NB4 (cell line): ENCODE data around the gene SOX21.

Experiments used
- DNase-seq: peaks from one replicate; pipeline ENCODE4 v3.0.0; 2010; ENCODE audit warnings: low read depth
- H3K4me3 ChIP-seq: one replicate; pipeline ENCODE4 v1.5.1; 2011; ENCODE audit warnings: mild to moderate bottlenecking, low read depth, low read length, moderate library complexity
- CTCF ChIP-seq: IDR thresholded peaks from one replicate; pipeline ENCODE4 v1.5.1; 2012; ENCODE audit warnings: low read depth, low read length
- MAX ChIP-seq: IDR thresholded peaks from 2 replicates; pipeline ENCODE4 v1.6.1; 2011; ENCODE audit warnings: low read depth, low read length
- MYC ChIP-seq: IDR thresholded peaks from 2 replicates; pipeline ENCODE4 v1.6.1; 2011; ENCODE audit warnings: low read depth, low read length
- POLR2A ChIP-seq: IDR thresholded peaks from 2 replicates; pipeline ENCODE4 v1.6.1; 2011; ENCODE audit warnings: mild to moderate bottlenecking; ENCODE audit not compliant: insufficient read length; ENCODE audit errors: extremely low read depth

The SOX21 gene

GRCh38 chr13:94704377-94705080 is 7.8 kb downstream of the SOX21 start:
- TF ChIP-seq CTCF (no peak), POLR2A (no peak), MYC (no peak), MAX (no peak)
- H3K4me3 ChIP-seq, result no peak overlapping the region
- no peak for DNase-seq

GRCh38 chr13:94703721-94704314 is 8.5 kb downstream of the SOX21 start:
- TF ChIP-seq MYC (no peak), CTCF (no peak), POLR2A (no peak), MAX (no peak)
- no peak for DNase-seq
- no peak overlapping the region for H3K4me3 ChIP-seq

- TF ChIP-seq POLR2A, result no peak
- no peak for DNase-seq
- H3K4me3 ChIP-seq, result no peak overlapping the region
Observed at GRCh38 chr13:94703271-94703670, 9.1 kb downstream of the SOX21 start.

- DNase-seq, result no peak
- H3K4me3 ChIP-seq, result no peak overlapping the region
- TF ChIP-seq MYC (no peak), CTCF (no peak), MAX (no peak), POLR2A (no peak)
Observed at GRCh38 chr13:94702181-94703041, 9.9 kb downstream of the SOX21 start.

- TF ChIP-seq POLR2A (no peak), MYC (no peak), MAX (no peak), CTCF (no peak)
- no peak for DNase-seq
- H3K4me3 ChIP-seq, result no peak overlapping the region
Observed at GRCh38 chr13:94701313-94702180, 10.8 kb downstream of the SOX21 start.
